HG03025 (cell line): ENCODE data around the gene COX20.

Experiments used
- ATAC-seq: cut with Tn5 transposase; IDR thresholded peaks from one replicate; pipeline ENCODE4 v1.9.1; 2021; ENCODE audit warnings: mild to moderate bottlenecking, moderate library complexity; ENCODE audit not compliant: unreplicated experiment, low FRiP score

Gene COX20

DNA sequence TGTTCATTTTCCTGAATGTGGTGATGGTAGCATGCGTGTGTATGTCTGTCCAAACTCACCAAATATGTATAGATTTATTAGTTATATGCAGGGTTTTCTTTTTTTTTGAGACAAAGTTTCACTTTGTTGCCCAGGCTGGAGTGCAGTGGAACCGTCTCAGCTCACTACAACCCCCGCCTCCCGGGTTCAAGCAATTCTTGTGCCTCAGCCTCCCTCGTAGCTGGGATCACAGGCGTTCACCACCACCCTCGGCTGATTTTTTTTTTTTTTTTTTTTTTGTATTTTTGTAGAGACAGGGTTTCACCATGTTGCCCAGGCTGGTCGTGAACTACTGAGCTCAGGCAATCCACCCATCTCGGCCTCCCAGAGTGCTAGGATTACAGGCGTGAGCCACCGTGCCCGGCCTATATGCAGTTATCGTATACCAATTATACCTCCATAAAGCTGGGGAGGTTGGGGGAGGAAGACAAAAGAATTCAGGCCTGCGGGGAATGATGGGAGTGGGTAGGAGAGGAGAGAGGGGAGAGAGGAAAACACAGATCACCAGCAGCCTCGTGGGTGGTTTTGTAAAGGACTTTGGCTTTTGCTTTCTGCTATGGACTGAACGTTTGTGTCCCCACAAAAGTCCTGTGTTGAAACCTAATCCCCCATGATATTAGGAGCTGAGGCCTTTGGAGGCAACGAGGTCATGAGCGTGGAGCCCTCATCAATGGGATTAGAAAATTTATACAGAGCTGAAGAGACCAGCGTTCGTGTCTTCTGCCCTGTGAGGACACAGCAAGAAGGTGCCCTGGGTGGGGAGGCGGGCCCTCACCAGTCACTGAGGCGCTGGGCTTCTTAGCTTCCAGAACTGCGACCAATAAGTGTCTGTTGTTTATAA is 33.3 kb downstream of the COX20 start:
- ATAC-seq = no peak

DNA sequence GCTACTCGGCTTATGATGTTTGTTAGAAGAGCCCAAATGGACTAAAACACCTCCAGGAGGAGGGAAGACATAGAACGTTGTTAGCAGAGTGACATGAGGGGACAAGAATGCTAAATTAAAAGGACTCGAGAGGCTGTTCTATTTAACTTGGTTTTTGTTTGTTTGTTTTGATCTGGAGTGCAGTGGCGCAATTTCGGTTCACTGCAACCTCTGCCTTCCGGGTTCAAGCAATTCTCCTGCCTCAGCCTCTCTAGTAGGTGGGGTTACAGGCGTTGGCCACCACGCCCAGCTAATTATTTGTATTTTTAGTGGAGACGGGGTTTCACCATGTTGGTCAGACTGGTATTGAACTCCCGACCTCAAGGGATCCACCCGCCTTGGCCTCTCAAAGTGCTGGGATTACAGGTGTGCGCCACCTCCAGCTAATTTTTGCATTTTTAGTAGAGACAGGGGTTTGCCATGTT is 33.9 kb downstream of the COX20 start:
- ATAC-seq = no peak

DNA sequence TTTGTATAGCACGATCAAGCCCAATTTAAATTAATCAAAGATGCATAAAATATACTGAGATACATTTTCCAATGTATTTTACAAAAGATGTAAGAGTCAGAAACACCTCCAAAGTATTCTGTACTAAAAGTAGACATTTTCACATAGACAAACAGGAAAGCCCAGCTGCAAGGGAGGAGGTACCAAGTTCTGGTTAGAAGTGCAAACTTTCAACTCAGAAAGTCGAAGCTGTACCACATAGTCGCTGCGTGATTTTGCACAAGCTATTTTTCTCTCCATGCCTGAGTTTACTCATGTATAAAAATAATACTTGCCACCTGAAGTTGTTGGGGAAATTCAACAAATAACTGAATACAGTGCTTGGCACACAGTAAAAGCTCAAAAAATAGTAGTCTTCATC is 34.5 kb downstream of the COX20 start:
- no peak for ATAC-seq

DNA sequence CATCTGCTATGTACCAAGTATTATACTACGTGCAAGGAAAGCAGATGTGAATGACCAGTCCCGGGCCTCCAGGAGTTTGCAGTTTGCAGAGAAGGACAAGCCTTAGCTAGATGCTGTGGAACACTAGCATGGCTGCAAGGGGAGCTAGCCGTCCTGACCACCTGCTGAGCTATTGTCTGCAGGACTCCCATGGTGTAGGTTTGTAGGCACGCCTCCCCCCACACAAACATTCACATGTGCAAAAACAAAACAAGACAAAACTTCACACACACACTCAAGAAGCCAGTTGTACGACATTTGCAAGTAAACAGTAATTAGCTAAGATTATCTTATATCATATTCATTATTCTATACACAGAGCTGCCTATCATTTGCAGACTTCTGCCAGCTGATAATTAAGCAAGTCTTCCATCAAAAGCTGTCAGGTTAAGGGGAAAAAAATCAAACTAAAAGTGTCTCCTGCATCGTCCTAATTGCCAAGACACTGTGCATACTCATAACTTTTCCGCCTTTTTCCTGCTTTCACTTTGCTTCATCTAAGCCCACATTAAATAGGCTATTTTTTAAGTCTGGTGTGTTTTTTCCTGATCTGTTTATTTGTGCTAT is 39.6 kb downstream of the COX20 start:
- ATAC-seq = no peak

DNA sequence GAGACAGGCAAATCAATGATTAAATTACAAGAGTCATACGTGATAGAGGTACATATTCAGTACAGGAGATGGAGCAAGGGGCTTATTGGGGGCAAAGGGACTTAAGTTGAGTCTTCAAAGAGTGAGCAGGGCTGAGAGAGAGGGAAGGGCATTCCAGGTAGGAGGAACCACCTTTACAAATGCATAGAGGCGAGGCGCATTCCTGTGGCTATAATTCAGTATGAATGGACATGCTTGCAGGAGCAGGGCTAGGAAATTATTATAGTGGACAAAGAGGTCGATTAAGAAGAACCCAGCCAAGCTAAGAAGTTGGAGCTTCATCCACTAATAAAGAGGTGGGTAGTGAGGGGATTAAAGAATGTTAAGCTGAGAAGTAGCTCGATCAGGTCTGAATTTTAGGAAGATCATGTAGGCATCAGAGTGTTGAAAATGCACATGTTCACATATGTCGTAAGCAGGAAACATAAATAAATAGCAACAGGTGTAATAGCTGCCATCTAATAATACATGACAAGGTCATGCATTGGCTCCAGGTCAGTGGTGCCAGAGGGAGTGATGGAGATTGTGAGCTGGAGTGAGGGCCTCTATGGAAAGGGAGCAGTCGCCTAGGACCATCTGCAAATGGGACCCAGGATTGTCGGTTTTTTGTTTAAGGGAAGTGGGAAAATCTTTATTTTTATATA is 40.9 kb downstream of the COX20 start:
- ATAC-seq = no peak

DNA sequence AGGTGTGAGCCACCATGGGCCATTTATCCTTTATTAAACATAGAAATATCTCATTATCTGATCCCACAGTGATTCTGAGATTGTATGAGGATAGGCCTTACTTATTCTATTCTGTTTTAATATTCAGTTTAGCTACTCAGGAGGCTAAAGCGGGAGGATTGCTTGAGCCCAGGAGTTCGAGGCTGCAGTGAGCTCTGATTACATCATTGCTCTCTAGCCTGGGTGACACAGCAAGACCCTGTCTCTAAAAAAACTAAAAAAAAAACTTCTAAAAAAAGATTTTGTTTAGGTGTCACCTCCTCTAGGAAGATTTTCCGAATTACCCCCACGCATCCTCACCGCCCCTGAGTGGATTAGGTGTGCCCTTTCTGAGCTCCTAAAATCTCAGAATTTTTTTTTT is 43.2 kb downstream of the COX20 start:
- no peak for ATAC-seq

DNA sequence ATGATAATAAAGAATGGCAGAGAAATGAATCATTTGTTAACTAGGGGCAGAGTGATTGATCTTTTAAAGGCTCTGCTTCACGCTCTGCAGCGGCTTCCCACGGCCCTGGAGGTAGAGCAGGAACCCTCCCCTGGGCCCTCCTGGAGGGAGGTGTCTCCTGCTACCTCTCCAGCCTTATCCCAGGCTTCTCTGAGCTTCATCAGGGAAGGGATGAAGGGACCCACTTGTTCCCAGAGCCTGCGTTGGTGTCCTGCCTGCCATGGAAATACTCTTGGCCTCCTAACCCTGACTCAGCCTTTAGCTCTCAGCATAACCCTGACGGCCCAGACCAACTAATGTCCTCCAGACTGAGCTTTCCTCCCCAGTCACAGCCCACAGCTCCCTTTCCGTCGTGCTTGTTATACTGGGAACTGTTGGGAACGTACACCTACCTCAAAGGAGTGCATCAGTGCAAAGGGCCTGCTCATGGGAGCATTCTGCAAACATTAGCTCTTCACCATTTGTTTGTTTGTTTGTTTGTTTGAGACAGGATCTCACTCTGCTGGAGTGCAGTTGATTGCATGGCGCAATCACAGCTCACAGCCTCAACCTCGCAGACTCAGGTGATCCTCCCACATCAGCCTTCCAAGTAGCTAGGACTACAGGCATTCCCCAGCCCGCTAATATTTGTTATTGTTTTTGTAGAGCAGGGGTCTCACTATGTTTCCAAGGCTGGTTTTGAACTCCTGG is 46.3 kb downstream of the COX20 start:
- ATAC-seq = no peak

DNA sequence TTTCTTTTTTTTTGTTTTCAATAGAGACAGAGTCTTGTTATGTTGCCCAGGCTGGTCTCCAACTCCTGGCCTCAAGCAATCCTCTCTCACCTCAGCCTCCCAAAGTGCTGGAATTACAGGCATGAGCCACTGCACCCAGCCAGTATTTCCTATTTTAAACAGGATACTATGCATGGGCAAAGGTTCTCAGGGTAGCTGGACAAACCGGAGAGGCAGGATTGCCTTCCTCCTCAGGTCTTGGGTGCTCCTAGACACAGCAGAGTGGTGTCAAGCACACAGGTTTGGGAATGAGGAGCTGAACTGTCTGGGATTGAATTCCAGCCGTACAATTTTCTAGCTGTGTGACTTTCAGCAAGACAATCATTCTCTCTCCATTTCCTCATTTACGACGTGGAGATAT is 51.8 kb downstream of the COX20 start:
- no peak for ATAC-seq

DNA sequence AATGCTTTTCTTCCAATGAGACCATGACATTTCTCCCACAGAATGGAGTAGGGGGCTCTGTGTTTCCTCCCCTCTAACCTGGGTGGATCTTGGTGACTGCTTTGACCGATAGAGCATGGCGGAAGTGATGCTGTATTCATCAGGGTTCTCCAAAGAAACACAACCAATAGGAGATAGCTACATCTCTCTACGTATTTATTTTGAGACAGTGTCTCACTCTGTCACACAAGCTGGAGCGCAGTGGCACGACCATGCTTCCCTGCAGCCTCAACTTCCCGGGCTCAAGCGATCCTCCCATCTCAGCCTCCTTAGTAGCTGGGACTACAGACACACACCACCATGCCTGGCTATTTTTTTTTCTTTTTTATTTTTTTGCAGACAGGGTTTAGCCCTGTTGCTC is 58.4 kb downstream of the COX20 start:
- ATAC-seq = no peak
